SU-DHL-6 (cell line): Measurements from ENCODE around the gene FIS1.
"Not testable (repeated sequence)": the region's sequence is repeated elsewhere in the genome, so short reads cannot be mapped to it uniquely, and the experiment has no call there.

Experiments used
- EZH2phosphoT487 ChIP-seq: fragments of 200-600 bp; sonication (generic), shearing (Covaris generic); conservative IDR thresholded peaks from 2 replicates; pipeline ENCODE4 v1.6.1; 2018; ENCODE audit warnings: mild to moderate bottlenecking, antibody characterized with exemption, low read length, moderate library complexity, mixed read lengths
- TF ChIP-seq, protein P1 (sequence below): fragments of 200-600 bp; sonication (generic); IDR thresholded peaks from one replicate; pipeline ENCODE4 v1.5.1; 2017; ENCODE audit warnings: antibody characterized with exemption, mild to moderate bottlenecking, low read length, moderate library complexity; ENCODE audit not compliant: insufficient read depth, poor library complexity, severe bottlenecking

DNA sequence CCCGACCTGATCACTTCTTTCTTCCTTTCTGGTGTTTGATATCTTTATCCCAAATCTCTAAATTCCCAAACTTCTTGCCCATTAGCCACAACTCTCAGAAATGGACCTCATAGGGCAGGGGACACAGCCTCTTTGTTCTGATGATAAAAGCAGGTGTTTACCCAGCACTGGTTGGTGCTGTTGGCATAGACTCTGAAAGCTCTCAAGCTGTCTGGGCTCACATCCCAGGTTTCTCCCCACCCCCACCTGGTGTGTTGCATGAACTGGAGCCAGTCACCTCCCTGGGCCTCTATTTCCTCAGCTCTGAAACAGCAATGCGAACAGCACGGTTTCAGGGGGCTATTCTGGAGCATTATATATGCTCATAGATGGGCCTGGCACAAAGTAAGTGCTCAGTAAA is 41.0 kb upstream of the FIS1 start:
- TF ChIP-seq, protein P1, sequence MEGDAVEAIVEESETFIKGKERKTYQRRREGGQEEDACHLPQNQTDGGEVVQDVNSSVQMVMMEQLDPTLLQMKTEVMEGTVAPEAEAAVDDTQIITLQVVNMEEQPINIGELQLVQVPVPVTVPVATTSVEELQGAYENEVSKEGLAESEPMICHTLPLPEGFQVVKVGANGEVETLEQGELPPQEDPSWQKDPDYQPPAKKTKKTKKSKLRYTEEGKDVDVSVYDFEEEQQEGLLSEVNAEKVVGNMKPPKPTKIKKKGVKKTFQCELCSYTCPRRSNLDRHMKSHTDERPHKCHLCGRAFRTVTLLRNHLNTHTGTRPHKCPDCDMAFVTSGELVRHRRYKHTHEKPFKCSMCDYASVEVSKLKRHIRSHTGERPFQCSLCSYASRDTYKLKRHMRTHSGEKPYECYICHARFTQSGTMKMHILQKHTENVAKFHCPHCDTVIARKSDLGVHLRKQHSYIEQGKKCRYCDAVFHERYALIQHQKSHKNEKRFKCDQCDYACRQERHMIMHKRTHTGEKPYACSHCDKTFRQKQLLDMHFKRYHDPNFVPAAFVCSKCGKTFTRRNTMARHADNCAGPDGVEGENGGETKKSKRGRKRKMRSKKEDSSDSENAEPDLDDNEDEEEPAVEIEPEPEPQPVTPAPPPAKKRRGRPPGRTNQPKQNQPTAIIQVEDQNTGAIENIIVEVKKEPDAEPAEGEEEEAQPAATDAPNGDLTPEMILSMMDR = not testable (repeated sequence)
- TF ChIP-seq EZH2phosphoT487 = not testable (repeated sequence)
